DND-41 (cell line): Measurements from ENCODE around the gene MRPS2.

Source experiments
- CTCF ChIP-seq: IDR thresholded peaks from 2 replicates; pipeline ENCODE4 v1.5.1; 2012; ENCODE audit warnings: borderline replicate concordance, low read length, moderate library complexity, mild to moderate bottlenecking; ENCODE audit not compliant: poor library complexity, severe bottlenecking; ENCODE audit errors: extremely low read depth
- EZH2 ChIP-seq: IDR thresholded peaks from 3 replicates; pipeline ENCODE4 v1.6.1; 2012; ENCODE audit warnings: borderline replicate concordance, low read depth, mild to moderate bottlenecking, moderate library complexity, low read length, inconsistent platforms; ENCODE audit not compliant: severe bottlenecking

GRCh38 chr9:135502168-135502872 is 1.8 kb downstream of the MRPS2 start:
- no peak for TF ChIP-seq EZH2
- TF ChIP-seq CTCF, result no peak
